Measurements from ENCODE around the gene OR13G1. TPM values are rescaled to one million over a fixed set of nuclear protein-coding genes. Genes with fewer than 3 reads are reported as not detected.
"Not testable (repeated sequence)": the region's sequence is repeated elsewhere in the genome, so short reads cannot be mapped to it uniquely, and the experiment has no call there.

The OR13G1 gene, protein sequence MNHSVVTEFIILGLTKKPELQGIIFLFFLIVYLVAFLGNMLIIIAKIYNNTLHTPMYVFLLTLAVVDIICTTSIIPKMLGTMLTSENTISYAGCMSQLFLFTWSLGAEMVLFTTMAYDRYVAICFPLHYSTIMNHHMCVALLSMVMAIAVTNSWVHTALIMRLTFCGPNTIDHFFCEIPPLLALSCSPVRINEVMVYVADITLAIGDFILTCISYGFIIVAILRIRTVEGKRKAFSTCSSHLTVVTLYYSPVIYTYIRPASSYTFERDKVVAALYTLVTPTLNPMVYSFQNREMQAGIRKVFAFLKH
- polyA plus RNA-seq (ENCODE audit: insufficient read length in 10 of 10), result not detected
- long read RNA-seq, donor 1, result 0 reads
- long read RNA-seq, donor 2, result 0 reads
- long read RNA-seq, donor 3, result 0 reads
- long read RNA-seq, donor 4, result 0 reads
- long read RNA-seq, donor 5, result 0 reads
- long read RNA-seq, donor 6, result 0 reads
- long read RNA-seq, donor 7, result 0 reads
- long read RNA-seq, donor 8, result 0 reads
- long read RNA-seq, donor 9, result 0 reads

DNA sequence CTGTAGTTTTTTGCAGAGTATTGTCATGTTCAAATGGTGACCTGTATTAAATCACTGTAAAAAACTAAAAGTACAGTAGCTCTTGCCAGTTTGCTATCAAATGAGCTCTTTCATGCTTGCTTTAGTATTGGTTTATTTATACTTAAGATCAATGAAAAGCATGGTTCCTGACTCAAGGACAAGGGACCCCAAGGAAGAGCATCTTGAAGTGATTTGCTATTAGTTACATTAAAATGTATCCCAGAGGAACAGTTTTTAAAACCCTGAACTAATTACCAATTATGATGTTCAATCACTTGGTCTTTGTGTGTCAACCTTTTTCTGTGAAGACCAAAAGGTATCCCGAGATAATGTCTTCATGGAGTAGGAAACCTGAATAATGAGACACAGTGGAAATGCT lies at the start of gene OR13G1:
TSS of gene OR13G1 (minus strand) at position 101 of the 400 bp plus-strand sequence. CDS start 6,698 bp downstream, outside the sequence.
- no peak for DNase-seq

GRCh38 chr1:247721222-247721621 lies 41.7 kb upstream of the OR13G1 start:
- no peak for DNase-seq

GRCh38 chr1:247716546-247716945 lies 37.0 kb upstream of the OR13G1 start, which contains the start of gene OR6F1:
OR6F1 (minus strand) TSS chr1:247716646; CDS start chr1:247712755, 3,891 bp downstream.
- no peak for DNase-seq

GRCh38 chr1:247713753-247714152 lies 34.2 kb upstream of the OR13G1 start:
- DNase-seq, result no peak

- DNase-seq, result not testable (repeated sequence)
These were observed 31.1 kb upstream of the OR13G1 start for GRCh38 chr1:247710681-247711080.

GRCh38 chr1:247701338-247701737 lies 21.8 kb upstream of the OR13G1 start:
- DNase-seq, result no peak

GRCh38 chr1:247681288-247681897 lies 1.9 kb upstream of the OR13G1 start:
- DNase-seq, result peak; percentile 10 to 27 (median 14)

DNA sequence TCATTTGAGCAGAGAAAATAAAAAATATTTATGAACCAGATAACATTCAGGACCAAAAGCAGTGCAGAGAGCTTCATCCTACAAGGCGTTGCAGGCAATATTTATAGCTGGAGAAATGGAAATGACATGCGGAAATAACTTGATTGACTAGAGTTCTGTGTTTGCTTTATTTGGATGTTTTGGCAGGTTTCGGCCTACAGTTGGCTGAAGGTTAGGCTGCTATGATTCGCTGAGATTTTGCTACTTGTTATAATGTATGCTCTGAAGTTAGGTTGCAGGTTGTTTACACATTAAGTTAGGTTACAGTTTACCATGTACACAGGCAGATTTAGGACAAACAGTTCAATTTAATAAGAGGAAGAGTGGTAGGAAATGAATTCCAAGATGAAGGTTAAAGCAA lies 632 bp upstream of the OR13G1 start:
- no peak for DNase-seq

GRCh38 chr1:247669225-247669624 lies 10.3 kb downstream of the OR13G1 start:
- DNase-seq, result no peak

DNA sequence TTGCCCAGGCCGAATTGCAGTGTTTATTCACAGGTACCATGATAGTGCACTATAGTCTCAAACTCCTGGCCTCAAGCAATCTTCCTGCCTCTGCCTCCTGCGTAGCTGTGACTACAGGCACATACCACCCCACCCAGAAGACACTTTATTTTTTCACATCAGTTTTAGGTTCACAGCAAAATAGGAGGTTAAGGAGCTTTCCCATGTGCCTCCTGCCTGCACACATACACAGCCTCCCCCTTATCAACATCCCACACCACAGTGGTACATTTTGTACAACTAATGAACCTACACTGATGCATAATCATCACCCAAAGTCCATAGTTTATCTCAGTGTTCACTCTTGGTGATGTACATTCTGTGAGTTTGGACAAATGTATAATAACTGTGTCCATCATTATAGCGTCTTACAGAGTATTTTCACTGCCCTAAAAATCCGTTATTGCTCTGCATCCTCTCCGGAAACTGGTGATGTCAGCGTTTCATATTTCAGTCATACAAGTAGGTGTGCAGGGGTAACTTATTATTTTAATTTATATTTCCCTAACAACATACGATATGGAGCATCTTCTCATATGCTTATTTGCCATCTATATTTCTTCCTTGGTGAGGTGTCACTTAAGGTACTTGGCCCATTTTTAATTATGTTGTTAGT lies 23.2 kb downstream of the OR13G1 start:
- DNase-seq, result no peak

GRCh38 chr1:247653040-247653439 lies 26.5 kb downstream of the OR13G1 start:
- DNase-seq, result no peak

DNA sequence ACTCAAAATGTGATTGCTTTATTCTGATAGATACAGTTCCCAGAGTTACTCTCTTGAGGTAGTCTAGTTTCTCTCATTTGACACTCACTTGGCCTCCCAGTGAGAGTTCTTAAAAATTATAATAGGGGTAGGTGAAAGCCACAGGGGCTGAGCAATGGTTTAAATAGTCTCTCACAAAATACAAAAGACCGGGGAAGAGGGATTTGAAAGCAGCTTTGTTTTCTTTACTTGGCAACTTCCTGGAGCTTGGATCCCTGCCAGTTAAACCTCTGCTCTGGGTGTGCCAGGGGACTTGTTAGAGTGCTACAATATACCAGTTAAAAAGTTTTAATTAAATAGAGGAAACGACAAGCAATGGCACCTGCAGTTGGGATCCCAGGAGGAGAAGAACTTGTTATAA lies 31.7 kb downstream of the OR13G1 start:
- DNase-seq, result peak in 2 of 3 donors; percentile 3 to 9

DNA sequence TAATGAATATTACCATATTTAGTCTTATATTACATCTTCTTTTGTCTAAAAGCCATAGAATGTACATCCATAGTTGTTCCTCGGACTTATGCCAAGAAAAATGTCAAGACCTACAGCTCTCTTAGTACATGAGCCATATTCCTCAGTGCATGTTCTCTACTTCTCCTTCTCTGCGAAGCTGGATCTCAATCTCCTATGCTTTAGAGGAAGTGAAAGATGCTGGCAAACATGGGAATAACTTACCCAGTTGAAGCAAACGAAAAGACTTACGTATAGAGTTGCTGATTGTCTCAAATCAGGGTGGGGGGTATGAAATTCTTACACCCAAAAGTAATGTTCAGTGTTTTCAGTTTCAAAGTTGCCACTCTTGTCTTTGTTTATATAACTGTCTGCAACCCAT lies 32.7 kb downstream of the OR13G1 start:
- DNase-seq, result no peak

DNA sequence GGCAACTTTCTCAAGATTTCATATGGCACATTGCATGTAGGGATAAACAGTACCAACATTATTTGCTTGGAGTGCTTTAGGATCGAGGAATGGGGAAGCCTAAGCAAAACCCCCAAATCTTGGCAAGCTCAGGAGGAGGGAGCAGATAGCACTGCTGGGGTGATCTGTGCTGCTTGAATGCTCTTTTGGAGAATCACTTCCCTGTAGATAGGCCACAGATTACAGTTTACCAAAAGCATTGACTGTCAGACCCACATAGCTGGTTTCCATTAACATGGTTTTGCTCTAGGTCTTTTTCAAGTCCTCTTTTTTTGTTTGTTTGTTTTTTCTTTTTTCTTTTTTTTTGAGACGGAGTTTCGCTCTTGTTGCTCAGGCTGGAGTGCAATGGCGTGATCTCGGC lies 36.8 kb downstream of the OR13G1 start:
- no peak for DNase-seq

- peak; percentile 57 to 74 (median 68) for DNase-seq
These were observed 40.1 kb downstream of the OR13G1 start for GRCh38 chr1:247639381-247639981.

DNA sequence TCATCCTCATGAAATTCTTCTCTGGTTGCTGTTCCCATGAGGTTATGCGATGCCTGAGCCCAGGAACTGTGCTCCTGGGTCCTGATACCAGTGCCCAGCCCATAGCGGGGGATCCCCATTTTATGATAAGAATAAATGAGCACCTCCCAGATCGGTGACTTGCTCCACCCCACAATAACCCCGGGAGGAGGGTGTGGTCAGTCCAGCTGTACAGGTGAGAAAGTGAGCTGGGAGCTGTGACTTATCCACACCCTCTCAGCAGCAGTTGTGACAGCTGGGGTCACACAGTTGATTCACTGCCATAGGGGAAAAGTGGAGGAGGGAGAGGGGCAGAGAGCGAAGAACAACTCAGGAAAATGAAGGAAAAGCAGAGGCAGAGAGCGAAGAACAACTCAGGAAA lies 40.8 kb downstream of the OR13G1 start:
- no peak for DNase-seq

GRCh38 chr1:247638011-247638410 lies 41.5 kb downstream of the OR13G1 start:
- DNase-seq, result no peak

- no peak for DNase-seq
These were observed 51.6 kb downstream of the OR13G1 start for GRCh38 chr1:247627951-247628350.

All from muscle of back (tissue), 13 donors.